NCI-H146 (cell line): Measurements from ENCODE around the gene EIF5A2.
"Not testable (repeated sequence)": the region's sequence is repeated elsewhere in the genome, so short reads cannot be mapped to it uniquely, and the experiment has no call there.

ENCODE experiments used
- DNase-seq: peaks from one replicate; lab custom pipeline; 2025; lab: John Stamatoyannopoulos, UW

The EIF5A2 gene

GRCh38 chr3:170896781-170897180 lies 11.7 kb downstream of the EIF5A2 start:
- no peak for DNase-seq

GRCh38 chr3:170896333-170896732 lies 12.1 kb downstream of the EIF5A2 start:
- DNase-seq, result not testable (repeated sequence)

- DNase-seq, result no peak
These were observed 14.5 kb downstream of the EIF5A2 start for GRCh38 chr3:170893895-170894294.

GRCh38 chr3:170889630-170890029 lies 18.8 kb downstream of the EIF5A2 start:
- no peak for DNase-seq

- DNase-seq, result no peak
These were observed 19.3 kb downstream of the EIF5A2 start for GRCh38 chr3:170889132-170889531.

GRCh38 chr3:170884109-170884930 lies 24.1 kb downstream of the EIF5A2 start:
- not testable (repeated sequence) for DNase-seq

- not testable (repeated sequence) for DNase-seq
These were observed 29.7 kb downstream of the EIF5A2 start for GRCh38 chr3:170878688-170879087.

GRCh38 chr3:170877311-170877710 lies 31.1 kb downstream of the EIF5A2 start:
- DNase-seq, result not testable (repeated sequence)

- no peak for DNase-seq
These were observed 31.9 kb downstream of the EIF5A2 start for GRCh38 chr3:170876537-170876936.

GRCh38 chr3:170869645-170870593 lies 38.5 kb downstream of the EIF5A2 start, which contains the start of gene RPL22L1:
TSS of gene RPL22L1 (minus strand) at chr3:170870195. CDS start at chr3:170870167, 28 bp downstream.
- no peak for DNase-seq

- no peak for DNase-seq
These were observed 39.2 kb downstream of the EIF5A2 start for GRCh38 chr3:170869239-170869590.

- DNase-seq, result no peak
These were observed 39.7 kb downstream of the EIF5A2 start for GRCh38 chr3:170868577-170869238.

GRCh38 chr3:170867143-170867937 lies 41.1 kb downstream of the EIF5A2 start:
- DNase-seq, result no peak

- no peak for DNase-seq
These were observed 41.9 kb downstream of the EIF5A2 start for GRCh38 chr3:170866499-170866898.

- no peak for DNase-seq
These were observed 43.0 kb downstream of the EIF5A2 start for GRCh38 chr3:170865209-170866094.

- DNase-seq, result no peak
These were observed 43.8 kb downstream of the EIF5A2 start for GRCh38 chr3:170864525-170865208.

- DNase-seq, result no peak
These were observed 44.6 kb downstream of the EIF5A2 start for GRCh38 chr3:170863816-170864215.

GRCh38 chr3:170862618-170863374 lies 45.6 kb downstream of the EIF5A2 start:
- no peak for DNase-seq

- no peak for DNase-seq
These were observed 49.8 kb downstream of the EIF5A2 start for GRCh38 chr3:170858599-170858998.
